NCI-H774 (cell line): ENCODE results near the gene SDC3.
"Not testable (repeated sequence)": the region's sequence is repeated elsewhere in the genome, so short reads cannot be mapped to it uniquely, and the experiment has no call there.

Source experiments
- DNase-seq: peaks from one replicate; lab custom pipeline; 2025; lab: John Stamatoyannopoulos, UW

SDC3 gene

GRCh38 chr1:30908696-30909364 is at the start of gene SDC3:
SDC3 (minus strand) TSS chr1:30908758; CDS start chr1:30908586, 172 bp downstream.
- peak; percentile 39 for DNase-seq

GRCh38 chr1:30957560-30958222 is 49.1 kb upstream of the SDC3 start:
- no peak for DNase-seq

- DNase-seq, result no peak
Observed at GRCh38 chr1:30955448-30956015, 47.0 kb upstream of the SDC3 start.

- no peak for DNase-seq
Observed at GRCh38 chr1:30953685-30954084, 45.1 kb upstream of the SDC3 start.

GRCh38 chr1:30952098-30952497 is 43.5 kb upstream of the SDC3 start:
- no peak for DNase-seq

GRCh38 chr1:30950700-30951099 is 42.1 kb upstream of the SDC3 start:
- no peak for DNase-seq

GRCh38 chr1:30950053-30950452 is 41.5 kb upstream of the SDC3 start:
- DNase-seq, result peak; percentile 62

- DNase-seq, result not testable (repeated sequence)
Observed at GRCh38 chr1:30949487-30949838, 40.9 kb upstream of the SDC3 start.

- not testable (repeated sequence) for DNase-seq
Observed at GRCh38 chr1:30948813-30949486, 40.4 kb upstream of the SDC3 start.

GRCh38 chr1:30948278-30948677 is 39.7 kb upstream of the SDC3 start:
- DNase-seq, result no peak

GRCh38 chr1:30947212-30947611 is 38.7 kb upstream of the SDC3 start:
- no peak for DNase-seq

- DNase-seq, result no peak
Observed at GRCh38 chr1:30942326-30942963, 33.9 kb upstream of the SDC3 start.

GRCh38 chr1:30940541-30940940 is 32.0 kb upstream of the SDC3 start:
- no peak for DNase-seq

- no peak for DNase-seq
Observed at GRCh38 chr1:30936541-30937171, 28.1 kb upstream of the SDC3 start.

- DNase-seq, result not testable (repeated sequence)
Observed at GRCh38 chr1:30935758-30936157, 27.2 kb upstream of the SDC3 start.

- DNase-seq, result no peak
Observed at GRCh38 chr1:30934613-30935012, 26.1 kb upstream of the SDC3 start.

GRCh38 chr1:30933874-30934252 is 25.3 kb upstream of the SDC3 start:
- DNase-seq, result no peak

- DNase-seq, result no peak
Observed at GRCh38 chr1:30930631-30931173, 22.1 kb upstream of the SDC3 start.

- no peak for DNase-seq
Observed at GRCh38 chr1:30929944-30930525, 21.5 kb upstream of the SDC3 start.

- DNase-seq, result peak; percentile 41
Observed at GRCh38 chr1:30929135-30929889, 20.8 kb upstream of the SDC3 start.

GRCh38 chr1:30928789-30929134 is 20.2 kb upstream of the SDC3 start:
- no peak for DNase-seq
